Neuronal stem cell (in vitro differentiated cells): ENCODE results near the gene SH3PXD2A.

Experiments
- DNase-seq: peaks from one replicate; pipeline ENCODE4 v3.0.0-alpha.2; 2013; ENCODE audit warnings: low spot score
- H2AFZ ChIP-seq: one replicate; pipeline ENCODE4 v1.6.1; 2013; ENCODE audit warnings: mild to moderate bottlenecking, low read length, inconsistent platforms
- H2AK5ac ChIP-seq: 2 replicates; pipeline ENCODE4 v1.6.1; 2013; ENCODE audit warnings: low read depth, mild to moderate bottlenecking, inconsistent platforms, low read length, moderate library complexity, mixed read lengths
- H2BK120ac ChIP-seq: 2 replicates; pipeline ENCODE4 v1.6.1; 2013; ENCODE audit warnings: low read depth, mild to moderate bottlenecking, inconsistent platforms, low read length, moderate library complexity, mixed read lengths
- H2BK12ac ChIP-seq: one replicate; pipeline ENCODE4 v1.6.1; 2013; ENCODE audit warnings: low read length, inconsistent platforms
- H2BK15ac ChIP-seq: 2 replicates; pipeline ENCODE4 v1.6.1; 2013; ENCODE audit warnings: mild to moderate bottlenecking, low read length, inconsistent platforms, mixed read lengths
- H2BK5ac ChIP-seq: one replicate; pipeline ENCODE4 v1.6.1; 2013; ENCODE audit warnings: inconsistent platforms, mild to moderate bottlenecking, low read length, moderate library complexity
- H3K14ac ChIP-seq: one replicate; pipeline ENCODE4 v1.6.1; 2013; ENCODE audit warnings: low read length, inconsistent platforms
- H3K18ac ChIP-seq: 2 replicates; pipeline ENCODE4 v1.6.1; 2013; ENCODE audit warnings: low read length, inconsistent platforms
- H3K23ac ChIP-seq: 2 replicates; pipeline ENCODE4 v1.6.1; 2013; ENCODE audit warnings: low read depth, mild to moderate bottlenecking, mixed read lengths, low read length, inconsistent platforms; ENCODE audit not compliant: poor library complexity
- H3K27ac ChIP-seq: replicated peaks from 3 replicates; pipeline ENCODE4 v1.5.1; 2013; ENCODE audit warnings: low read length, inconsistent platforms
- H3K27me3 ChIP-seq, 3 experiments: 2 replicates each; pipeline ENCODE4 v1.6.1; 2013; ENCODE audit warnings: low read length in 3 of 3, mild to moderate bottlenecking in 2 of 3, inconsistent platforms in 1 of 3, low read depth in 1 of 3, mixed read lengths in 1 of 3, moderate library complexity in 1 of 3; ENCODE audit not compliant: control insufficient read depth in 3 of 3, insufficient read depth in 3 of 3
- H3K36me3 ChIP-seq, 2 donors: replicated peaks in 1 of 2; 2 replicates each; pipeline ENCODE4 v1.6.1; 2013; ENCODE audit warnings: low read length in 2 of 2; ENCODE audit not compliant: control insufficient read depth in 2 of 2, insufficient read depth in 2 of 2
- H3K4ac ChIP-seq: 2 replicates; pipeline ENCODE4 v1.6.1; 2013; ENCODE audit warnings: inconsistent platforms, mild to moderate bottlenecking, low read length, moderate library complexity
- H3K4me1 ChIP-seq, 2 donors: 1 replicate in 1 of 2; 2 replicates in 1 of 2; pipeline ENCODE4 v1.6.1; 2013; ENCODE audit warnings: low read length in 2 of 2, low read depth in 1 of 2; ENCODE audit not compliant: control insufficient read depth in 2 of 2, insufficient read depth in 1 of 2
- H3K4me2 ChIP-seq: one replicate; pipeline ENCODE4 v1.6.1; 2013; ENCODE audit warnings: mild to moderate bottlenecking, low read length, inconsistent platforms; ENCODE audit not compliant: insufficient read depth, poor library complexity, severe bottlenecking
- H3K4me3 ChIP-seq, 2 donors: 2 replicates each; pipeline ENCODE4 v1.5.1; 2013; ENCODE audit warnings: low read length in 2 of 2, mild to moderate bottlenecking in 2 of 2, inconsistent platforms in 1 of 2, moderate library complexity in 1 of 2
- H3K79me1 ChIP-seq: one replicate; pipeline ENCODE4 v1.6.1; 2013; ENCODE audit warnings: low read depth, mild to moderate bottlenecking, inconsistent platforms, low read length, moderate library complexity
- H3K9ac ChIP-seq: one replicate; pipeline ENCODE4 v1.6.1; 2013; ENCODE audit warnings: mild to moderate bottlenecking, low read depth, low read length, inconsistent platforms; ENCODE audit not compliant: poor library complexity
- H3K9me3 ChIP-seq, 2 donors: replicated peaks in 1 of 2; 2 replicates each; pipeline versions ENCODE3 to v1.6.1; 2013; ENCODE audit warnings: low read length in 2 of 2, mild to moderate bottlenecking in 2 of 2, inconsistent platforms in 1 of 2, low read depth in 1 of 2, mixed read lengths in 1 of 2, moderate library complexity in 1 of 2; ENCODE audit not compliant: control insufficient read depth in 2 of 2, insufficient read depth in 1 of 2
- H4K8ac ChIP-seq: one replicate; pipeline ENCODE4 v1.6.1; 2013; ENCODE audit warnings: low read depth, mild to moderate bottlenecking, inconsistent platforms, low read length, moderate library complexity
- H4K91ac ChIP-seq: one replicate; pipeline ENCODE4 v1.6.1; 2013; ENCODE audit warnings: low read length, low read depth, mild to moderate bottlenecking, inconsistent platforms; ENCODE audit not compliant: poor library complexity
- WGBS, 2 donors: extraction: QIAGEN DNeasy Blood & Tissue Kit; methylation state at CpG; one replicate each; pipeline ENCODE4 v1.1.7; 2013; ENCODE audit warnings: missing lambda C conversion rate in 2 of 2, mixed read lengths in 1 of 2; ENCODE audit not compliant: insufficient read length in 2 of 2, insufficient replicate concordance in 1 of 2; ENCODE audit errors: extremely low coverage in 2 of 2; 5-methylcytosine and 5-hydroxymethylcytosine counted together

The SH3PXD2A gene

GRCh38 chr10:103837370-103838069 lies 17.9 kb downstream of the SH3PXD2A start:
- Histone ChIP-seq H3K4me3 (no peak overlapping the region), H3K18ac (peak overlapping the region; percentile 74), H4K91ac (no peak overlapping the region), H3K14ac (no peak overlapping the region), H4K8ac (peak overlapping the region; percentile 19), H3K9me3 (peaks cover 0 to 7% of the 10 kb centered on the region in 2 donors), H2AK5ac (no peak overlapping the region), H3K9ac (peak overlapping the region; percentile 9), H2BK15ac (peak overlapping the region; percentile 9), H3K27ac (no peak overlapping the region), H3K79me1 (no peaks in the 10 kb centered on the region), H3K36me3 (no peaks in the 10 kb centered on the region), H3K27me3 (no peaks in the 10 kb centered on the region), H3K4ac (no peak overlapping the region), H2BK120ac (no peak overlapping the region), H3K4me1 (peaks cover 20 to 27% of the 10 kb centered on the region in 2 donors), H3K23ac (peak overlapping the region; percentile 9), H3K4me2 (no peak overlapping the region), H2BK12ac (no peak overlapping the region), H2BK5ac (peak overlapping the region; percentile 10), H2AFZ (no peak overlapping the region)
- no peak for DNase-seq
- no CpG with 5 or more reads among the region's 10 CpGs for WGBS, 2 donors

- no peak overlapping the region for H2AK5ac ChIP-seq
- no peak overlapping the region for H2BK120ac ChIP-seq
- no peak overlapping the region for H2AFZ ChIP-seq
- H2BK5ac ChIP-seq = no peak overlapping the region
- no peak overlapping the region for H2BK15ac ChIP-seq
- H3K4ac ChIP-seq = no peak overlapping the region
- no peak overlapping the region for H3K9ac ChIP-seq
- H3K4me2 ChIP-seq = no peak overlapping the region
- H3K23ac ChIP-seq = no peak overlapping the region
- no peak overlapping the region for H3K27ac ChIP-seq
- H3K9me3 ChIP-seq = peaks cover 1 to 7% of the 10 kb centered on the region in 2 donors
- H4K8ac ChIP-seq = no peak overlapping the region
- H3K18ac ChIP-seq = no peak overlapping the region
- WGBS, 2 donors = no CpG with 5 or more reads among the region's 9 CpGs
- H3K27me3 ChIP-seq = no peaks in the 10 kb centered on the region
- no peaks in the 10 kb centered on the region for H3K36me3 ChIP-seq
- no peak for DNase-seq
- H3K4me1 ChIP-seq = peaks cover 20 to 27% of the 10 kb centered on the region in 2 donors
- no peak overlapping the region for H2BK12ac ChIP-seq
- no peak overlapping the region for H4K91ac ChIP-seq
- no peak overlapping the region for H3K4me3 ChIP-seq
- H3K79me1 ChIP-seq = no peaks in the 10 kb centered on the region
- no peak overlapping the region for H3K14ac ChIP-seq
These were observed 18.5 kb downstream of the SH3PXD2A start for GRCh38 chr10:103836861-103837260.

- Histone ChIP-seq H3K23ac (no peak overlapping the region), H3K4ac (no peak overlapping the region), H3K4me2 (no peak overlapping the region), H3K4me3 (no peak overlapping the region), H3K79me1 (no peaks in the 10 kb centered on the region), H3K27me3 (no peaks in the 10 kb centered on the region), H4K91ac (no peak overlapping the region), H3K9me3 (peaks cover 2 to 7% of the 10 kb centered on the region in 2 donors), H2BK120ac (no peak overlapping the region), H4K8ac (no peak overlapping the region), H3K9ac (no peak overlapping the region), H3K14ac (no peak overlapping the region), H3K4me1 (peaks cover 20 to 26% of the 10 kb centered on the region in 2 donors), H2AK5ac (no peak overlapping the region), H3K36me3 (no peaks in the 10 kb centered on the region), H2BK12ac (no peak overlapping the region), H2BK5ac (no peak overlapping the region), H3K27ac (no peak overlapping the region), H2BK15ac (no peak overlapping the region), H3K18ac (no peak overlapping the region), H2AFZ (no peak overlapping the region)
- DNase-seq = no peak
- no CpG with 5 or more reads among the region's 1 CpG for WGBS, 2 donors
These were observed 19.1 kb downstream of the SH3PXD2A start for GRCh38 chr10:103836273-103836672.

GRCh38 chr10:103835096-103836050 lies 20.0 kb downstream of the SH3PXD2A start:
- H2BK5ac ChIP-seq = no peak overlapping the region
- peaks cover 12 to 18% of the 10 kb centered on the region in 2 donors for H3K4me1 ChIP-seq
- H3K27ac ChIP-seq = no peak overlapping the region
- no peaks in the 10 kb centered on the region for H3K27me3 ChIP-seq
- H3K23ac ChIP-seq = no peak overlapping the region
- no peak overlapping the region for H3K14ac ChIP-seq
- H2AK5ac ChIP-seq = no peak overlapping the region
- peaks cover 2 to 7% of the 10 kb centered on the region in 2 donors for H3K9me3 ChIP-seq
- no peak for DNase-seq
- no peak overlapping the region for H2BK12ac ChIP-seq
- H3K36me3 ChIP-seq = no peaks in the 10 kb centered on the region
- H3K4ac ChIP-seq = no peak overlapping the region
- no peak overlapping the region for H3K4me3 ChIP-seq
- H3K79me1 ChIP-seq = no peaks in the 10 kb centered on the region
- H3K4me2 ChIP-seq = no peak overlapping the region
- H3K18ac ChIP-seq = peak overlapping the region; percentile 24
- no peak overlapping the region for H4K91ac ChIP-seq
- H2BK15ac ChIP-seq = no peak overlapping the region
- no peak overlapping the region for H3K9ac ChIP-seq
- WGBS, 2 donors = no CpG with 5 or more reads among the region's 20 CpGs
- no peak overlapping the region for H2BK120ac ChIP-seq
- no peak overlapping the region for H4K8ac ChIP-seq
- no peak overlapping the region for H2AFZ ChIP-seq
